GM15510 (cell line): ENCODE measurements around the gene PTPRD.

Experiments used
- POLR2A ChIP-seq: IDR thresholded peaks from 3 replicates; pipeline ENCODE4 v1.6.1; 2011; ENCODE audit warnings: borderline replicate concordance; ENCODE audit not compliant: insufficient read length; ENCODE audit errors: extremely low read depth

PTPRD gene

DNA sequence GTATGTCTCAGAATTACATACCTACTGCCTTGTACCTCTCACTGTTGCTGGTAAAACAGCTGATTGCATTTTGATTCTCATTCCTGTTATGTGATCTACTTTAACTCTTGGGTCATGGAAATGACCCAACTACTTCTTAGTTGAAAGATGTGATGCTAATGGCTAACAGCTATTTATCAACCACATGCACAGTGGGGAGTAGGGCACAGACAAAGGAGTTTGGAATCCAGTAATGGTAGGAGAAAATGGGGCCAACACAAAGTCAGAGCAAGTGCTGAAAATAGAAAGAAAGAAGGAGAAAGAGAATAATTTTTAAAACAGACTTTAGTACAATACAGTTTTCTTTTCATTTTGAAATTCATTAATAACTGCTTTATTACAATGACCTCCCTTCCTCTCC, 241.0 kb downstream of the PTPRD start:
- no peak for TF ChIP-seq POLR2A

DNA sequence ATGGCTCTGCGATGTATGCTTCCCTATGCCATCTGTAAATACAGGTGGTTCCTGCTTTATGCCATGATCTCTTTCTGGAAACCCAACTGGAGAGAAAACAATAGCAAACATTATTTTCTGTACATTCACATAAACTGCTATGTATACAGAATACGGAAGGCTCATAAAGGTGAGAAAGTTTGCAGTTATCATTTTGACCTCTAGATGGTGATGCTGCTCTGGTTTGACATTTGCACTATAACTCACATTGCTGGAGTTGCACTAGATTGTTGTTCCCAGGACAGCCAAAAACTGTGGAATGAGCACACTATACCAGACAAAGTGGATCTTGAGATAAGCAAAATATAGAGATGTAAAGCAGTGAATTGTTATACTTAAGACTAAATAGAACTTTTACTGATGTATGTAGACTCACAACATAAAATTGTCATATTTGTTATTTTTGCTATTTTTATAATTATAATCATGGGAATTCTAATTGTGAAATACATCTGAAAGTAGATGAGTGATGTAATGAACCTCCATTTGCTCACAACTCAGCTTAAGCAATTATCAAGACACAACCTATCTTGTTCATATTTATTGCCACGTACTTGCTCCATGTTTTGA, 246.5 kb downstream of the PTPRD start:
- no peak for TF ChIP-seq POLR2A

DNA sequence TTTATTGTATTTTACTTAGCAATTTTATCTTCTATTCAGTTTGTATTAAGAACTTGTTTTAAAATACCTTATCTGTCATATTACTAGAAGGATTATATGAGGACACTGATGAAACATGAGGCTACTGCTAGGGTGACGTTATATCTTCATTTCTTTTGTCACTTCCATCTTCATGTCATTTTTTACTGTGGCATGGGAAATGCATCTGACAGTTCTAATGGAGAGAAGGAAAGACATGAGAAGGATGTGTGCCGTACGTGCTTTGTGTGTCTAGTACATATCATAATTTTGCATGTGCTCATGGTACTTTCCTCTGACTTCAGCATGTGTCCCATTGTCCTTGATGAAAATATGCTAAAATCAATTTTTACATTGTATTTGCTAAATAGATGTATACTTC, 258.2 kb downstream of the PTPRD start:
- no peak for TF ChIP-seq POLR2A

DNA sequence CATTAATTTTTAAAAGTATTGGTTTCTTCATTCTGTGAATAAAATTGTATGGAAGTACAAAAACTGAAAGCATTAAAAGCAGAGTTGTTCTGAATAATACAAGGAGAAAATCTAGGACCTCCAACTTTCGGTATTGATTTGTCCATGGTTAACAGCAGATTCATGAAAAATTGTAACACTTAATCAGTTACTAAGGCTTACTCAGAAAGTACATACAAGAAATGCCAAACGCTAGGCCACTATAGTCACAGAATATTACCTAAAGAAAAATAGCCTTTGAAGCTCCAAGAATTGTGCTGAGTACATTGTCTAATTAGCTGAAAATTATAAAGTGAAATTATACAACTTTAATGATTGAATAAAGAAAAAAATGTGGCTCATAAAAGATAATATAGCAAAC, 271.7 kb downstream of the PTPRD start:
- no peak for TF ChIP-seq POLR2A

DNA sequence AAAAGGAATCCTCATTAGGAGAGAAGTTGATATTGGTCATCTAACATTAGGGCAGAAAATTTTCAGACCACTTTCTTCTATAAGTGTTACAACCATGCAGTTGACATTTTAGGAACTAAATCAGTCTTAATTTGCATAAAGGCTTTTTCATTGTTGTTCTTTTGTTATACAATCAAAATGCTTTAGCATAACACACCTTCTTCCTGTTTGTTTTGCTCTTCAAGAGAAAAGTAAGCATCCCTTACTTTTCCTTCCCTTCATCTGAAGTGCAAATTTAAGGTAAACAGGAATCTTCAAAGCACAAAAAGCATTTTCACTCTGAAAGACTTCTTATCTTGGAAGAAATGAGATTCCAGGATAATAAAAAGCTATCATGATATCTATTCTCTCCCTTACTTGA, 273.6 kb downstream of the PTPRD start:
- TF ChIP-seq POLR2A = no peak

DNA sequence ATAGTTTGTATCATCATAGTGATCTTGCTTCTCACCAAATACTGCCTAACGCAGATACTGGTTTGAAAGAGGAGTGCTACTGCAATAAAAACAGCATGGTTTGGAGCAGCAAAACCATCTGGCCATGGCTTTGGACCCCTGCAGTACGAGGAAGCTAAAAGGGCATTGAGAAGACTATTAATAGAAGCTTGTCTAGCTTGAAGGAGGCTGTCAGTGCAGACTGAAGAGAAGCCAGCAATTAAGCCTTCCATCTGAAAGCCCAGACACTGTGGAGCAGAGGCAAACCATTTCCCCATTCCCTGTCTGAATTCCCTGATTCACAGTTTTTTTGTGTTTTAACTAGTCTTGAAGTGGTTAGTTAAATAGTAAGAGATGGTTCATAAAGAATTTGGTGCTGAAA, 281.6 kb downstream of the PTPRD start:
- TF ChIP-seq POLR2A = no peak

DNA sequence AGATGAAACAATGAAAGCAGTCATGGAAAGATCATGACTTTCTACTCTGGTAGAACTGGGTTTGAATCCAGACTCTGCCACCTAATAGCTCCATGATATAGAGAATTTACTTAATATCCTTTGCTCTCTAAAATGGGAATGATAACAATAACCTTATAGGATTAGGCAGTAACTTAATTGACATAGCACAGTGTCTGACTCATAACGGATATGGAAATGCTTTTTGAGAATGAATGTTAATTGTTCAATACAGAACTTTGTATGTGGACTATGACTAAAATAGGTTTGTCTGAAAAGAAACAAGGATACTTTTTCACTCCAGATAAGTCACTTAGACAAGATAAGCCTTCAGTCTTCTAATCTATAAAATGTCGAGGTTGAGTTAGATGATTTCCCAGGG, 330.7 kb downstream of the PTPRD start:
- TF ChIP-seq POLR2A = no peak

DNA sequence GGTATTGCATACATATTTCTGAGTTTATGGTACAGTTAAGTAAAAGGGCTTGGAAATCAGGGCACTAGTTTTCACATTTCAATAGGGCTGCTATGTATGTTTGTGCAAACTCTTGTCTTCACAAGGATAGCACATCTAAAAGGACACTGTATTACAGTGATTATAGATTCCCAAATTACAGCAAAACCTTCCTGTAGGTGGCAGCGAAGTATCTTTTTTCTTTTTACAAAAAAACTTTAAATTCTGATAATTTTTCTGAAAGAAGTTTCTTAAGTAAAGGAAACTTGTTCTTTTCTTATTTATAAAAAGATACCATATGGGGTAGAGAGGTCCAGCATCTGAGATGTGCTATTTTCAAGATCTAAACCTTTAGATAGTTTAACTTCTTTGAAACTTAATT, 337.8 kb downstream of the PTPRD start:
- no peak for TF ChIP-seq POLR2A

DNA sequence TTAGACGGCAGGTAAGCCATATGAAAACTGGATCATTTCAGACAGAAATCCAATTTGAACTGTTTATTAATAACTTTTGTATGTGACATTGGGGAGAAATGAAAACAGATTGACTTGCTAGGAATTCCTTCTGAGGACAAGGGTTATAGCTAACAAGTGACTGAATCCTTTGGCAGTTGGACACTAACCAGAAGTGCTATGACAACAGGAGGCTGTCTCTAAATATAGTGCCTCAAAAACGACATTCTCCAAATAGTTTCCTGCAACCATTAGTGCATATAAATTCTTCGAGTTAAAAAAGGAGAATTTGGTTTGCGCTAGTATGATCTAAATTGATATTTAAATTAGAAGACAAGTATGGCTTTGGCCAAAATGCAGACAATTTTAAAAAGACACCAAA, 338.6 kb downstream of the PTPRD start:
- no peak for TF ChIP-seq POLR2A

DNA sequence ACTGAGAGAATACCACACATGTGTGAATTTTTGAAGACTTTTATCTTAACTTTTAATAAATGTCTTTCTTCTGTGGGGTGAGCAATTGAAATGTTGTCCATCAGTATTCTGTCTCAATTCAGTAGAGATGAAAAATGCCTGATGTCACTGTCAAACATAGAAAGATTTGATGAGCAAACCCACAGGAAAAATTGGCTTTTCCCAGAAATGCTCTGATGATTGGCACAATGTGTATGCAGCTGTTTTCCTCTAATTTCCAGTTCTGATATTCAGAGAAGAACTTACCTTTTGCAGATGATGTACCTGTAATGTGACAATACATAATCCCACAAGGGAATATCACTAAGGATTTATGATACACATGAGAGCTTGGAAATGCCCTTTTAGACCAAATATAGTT, 340.0 kb downstream of the PTPRD start:
- TF ChIP-seq POLR2A = no peak

DNA sequence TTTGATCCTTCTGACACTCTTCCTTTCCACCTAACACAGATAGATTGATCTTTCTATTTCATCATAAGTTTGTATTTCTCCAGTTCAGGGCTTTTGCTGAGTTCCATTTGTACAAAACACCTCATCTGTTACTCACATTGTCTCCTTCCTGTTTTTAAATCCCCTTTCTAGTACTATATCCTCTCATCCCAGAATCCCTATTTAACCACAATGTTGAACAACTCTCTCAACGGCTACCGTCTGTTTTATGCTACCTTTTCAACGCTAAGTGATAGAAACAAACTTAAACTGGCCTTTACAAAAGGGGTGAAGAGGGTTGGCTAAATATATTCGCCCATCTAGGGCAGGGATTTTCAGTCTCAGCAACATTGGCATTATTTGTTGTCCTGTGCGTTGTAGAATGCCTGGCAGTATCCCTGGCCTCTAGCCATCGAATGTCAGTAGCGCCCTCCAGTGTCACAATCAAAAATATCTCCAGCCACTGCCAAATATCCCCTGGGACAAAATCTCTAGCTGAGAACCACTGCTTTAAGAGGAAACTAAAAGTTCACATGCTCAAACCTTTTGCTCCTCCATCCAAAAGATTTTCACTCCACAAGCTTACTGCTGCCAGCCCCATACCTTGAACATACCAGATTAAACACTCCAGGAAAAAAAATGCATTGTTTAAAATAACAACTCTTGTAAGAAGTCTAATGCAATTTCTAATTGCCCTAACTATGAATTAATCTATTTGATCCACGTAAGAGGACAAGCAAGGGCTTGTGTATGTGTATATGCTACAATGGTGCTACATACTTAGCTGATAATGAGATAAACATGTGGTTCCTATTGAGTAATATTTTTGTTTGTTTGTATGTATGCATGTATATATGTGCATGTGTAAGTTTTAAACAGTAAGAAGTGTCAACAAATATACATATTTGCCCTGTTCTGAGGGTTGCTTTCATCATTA, 344.0 kb downstream of the PTPRD start:
- no peak for TF ChIP-seq POLR2A

DNA sequence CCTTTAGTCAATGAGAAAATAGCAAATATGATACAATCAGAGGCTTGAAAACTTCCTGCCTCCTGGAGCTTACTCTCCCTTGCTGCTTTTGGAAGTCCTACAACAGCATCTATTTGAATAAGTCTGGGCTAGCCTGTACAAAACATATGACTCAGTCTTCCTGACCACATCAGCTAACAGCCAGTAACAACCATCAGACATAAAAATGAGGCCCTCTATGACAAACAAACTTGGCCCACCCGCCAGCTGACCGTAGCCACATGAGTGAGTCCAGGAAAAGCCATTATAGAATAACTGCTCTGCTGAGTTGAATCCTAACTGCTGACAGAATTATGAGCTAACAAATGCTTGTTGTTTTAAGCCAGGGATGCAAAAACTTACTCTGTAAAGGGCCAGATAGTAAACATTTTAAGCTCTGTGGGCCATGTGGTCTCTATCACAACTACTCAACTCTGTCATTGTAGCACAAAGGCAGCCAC, 347.6 kb downstream of the PTPRD start:
- TF ChIP-seq POLR2A = no peak

DNA sequence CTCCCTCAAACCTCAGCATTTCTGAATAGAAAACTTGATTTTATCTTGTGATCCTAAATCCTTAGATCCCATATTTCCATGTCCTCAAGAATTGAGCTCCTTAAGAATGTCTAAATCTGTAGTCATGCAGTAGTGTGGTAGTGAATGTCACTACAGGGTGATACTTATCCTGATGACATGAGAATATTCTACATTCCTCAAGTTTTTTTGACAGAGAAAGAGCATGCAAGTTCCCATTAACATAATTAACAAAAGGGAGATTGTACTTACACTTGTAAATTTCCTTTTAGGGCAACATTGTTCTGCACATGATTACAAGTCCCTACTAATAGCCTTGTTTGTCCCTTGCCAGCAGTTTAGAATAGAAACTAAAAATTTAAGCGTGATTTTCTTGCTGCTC, 352.3 kb downstream of the PTPRD start:
- TF ChIP-seq POLR2A = no peak

DNA sequence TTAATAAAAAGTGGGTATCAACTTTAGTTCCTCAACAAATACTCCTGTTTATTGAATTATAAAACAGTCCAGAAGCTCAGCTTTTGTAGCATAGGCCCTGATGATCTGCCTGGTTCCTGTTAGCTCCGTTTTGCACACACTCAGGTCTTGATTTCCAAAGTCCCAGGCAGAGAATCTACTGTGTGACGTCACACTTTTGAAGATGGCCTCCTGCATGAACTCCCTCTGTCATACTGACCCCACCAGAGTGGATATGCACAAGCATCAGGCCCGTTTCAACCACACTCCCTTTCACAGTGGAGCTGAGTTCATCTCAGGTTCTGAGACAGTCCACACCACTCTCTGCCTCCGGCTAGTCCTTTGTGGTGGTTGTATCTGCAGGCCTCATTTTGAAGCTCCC, 353.1 kb downstream of the PTPRD start:
- TF ChIP-seq POLR2A = no peak

DNA sequence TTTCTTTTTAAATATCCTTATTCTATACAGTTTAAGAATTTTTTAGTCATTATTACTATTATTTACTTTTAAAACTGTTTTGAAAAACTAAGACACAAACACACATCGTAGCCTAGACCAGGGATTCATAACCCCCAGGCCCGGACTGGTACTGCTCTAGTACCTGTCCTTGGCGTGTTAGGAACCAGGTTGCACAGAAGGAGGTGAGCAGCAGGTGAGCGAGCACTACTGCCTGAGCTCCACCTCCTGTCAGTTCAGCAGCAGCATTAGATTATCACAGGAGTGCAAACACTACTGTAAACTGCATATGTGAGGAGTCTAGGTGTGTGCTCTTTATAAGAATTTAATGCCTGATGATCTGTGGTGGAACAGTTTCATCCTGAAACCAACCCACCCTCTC, 357.0 kb downstream of the PTPRD start:
- TF ChIP-seq POLR2A = no peak

DNA sequence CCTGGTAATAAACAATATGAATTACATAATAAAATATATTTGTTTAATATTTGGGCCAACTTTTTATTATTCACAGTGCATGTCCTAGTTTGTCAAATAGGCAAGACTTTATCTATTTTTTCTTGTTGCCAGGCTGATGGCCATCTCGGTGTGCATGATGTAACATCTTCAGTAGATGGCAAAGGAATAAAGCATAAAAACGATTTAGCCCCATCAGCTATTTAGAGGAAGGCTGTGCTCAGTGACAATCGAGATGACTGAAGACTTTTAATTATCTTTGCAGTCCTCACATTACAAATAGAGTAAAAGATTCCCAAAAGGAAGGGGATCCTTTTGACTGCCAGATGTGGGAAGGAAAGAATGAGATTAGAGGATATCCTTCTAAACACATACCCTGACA, 358.5 kb downstream of the PTPRD start:
- TF ChIP-seq POLR2A = no peak
